Chondrocyte (in vitro differentiated cells): ENCODE data around the gene EXD1. TPM values are rescaled to one million over a fixed set of nuclear protein-coding genes. Genes with fewer than 3 reads are reported as not detected.
"Not testable (repeated sequence)": the region's sequence is repeated elsewhere in the genome, so short reads cannot be mapped to it uniquely, and the experiment has no call there.

ENCODE experiments used
- DNase-seq: peaks from one replicate; pipeline ENCODE4 v3.0.0; 2021; ENCODE audit warnings: mixed read lengths, low spot score
- H3K27ac Mint-ChIP-seq: one replicate; pipeline ENCODE4 v1.8.0; 2021; ENCODE audit warnings: mild to moderate bottlenecking, moderate library complexity, mixed read lengths; ENCODE audit not compliant: unreplicated experiment
- H3K27me3 Mint-ChIP-seq: 2 replicates; pipeline ENCODE4 v1.8.0; 2021; ENCODE audit warnings: low read depth, mixed read lengths
- H3K36me3 Mint-ChIP-seq: 2 replicates; pipeline ENCODE4 v1.8.0; 2021; ENCODE audit warnings: low read depth, mixed read lengths
- H3K4me1 Mint-ChIP-seq: 2 replicates; pipeline ENCODE4 v1.8.0; 2021; ENCODE audit warnings: low read depth, mild to moderate bottlenecking, mixed read lengths
- H3K4me3 Mint-ChIP-seq: one replicate; pipeline ENCODE4 v1.8.0; 2021; ENCODE audit warnings: mild to moderate bottlenecking, moderate library complexity, mixed read lengths; ENCODE audit not compliant: unreplicated experiment
- H3K9me3 Mint-ChIP-seq: 2 replicates; pipeline ENCODE4 v1.8.0; 2021; ENCODE audit warnings: low read depth, mixed read lengths
- CTCF ChIP-seq: fragments of 200-600 bp; sonication (generic); IDR thresholded peaks from 2 replicates; pipeline ENCODE4 v1.5.0; 2021; ENCODE audit warnings: antibody characterized with exemption, mild to moderate bottlenecking, moderate library complexity
- total RNA-seq: library from RNA; stranded (reverse); gene quantifications from 3 replicates; pipeline ENCODE4 v1.2.1, GENCODE V29; 2021

Gene EXD1
- total RNA-seq, 1 donor from 2014 or later, result not detected

GRCh38 chr15:41269887-41270286 is 39.3 kb upstream of the EXD1 start:
- DNase-seq, result no peak
- Mint-ChIP-seq H3K9me3 (no peaks in the 10 kb centered on the region), H3K4me1 (no peaks in the 10 kb centered on the region), H3K27me3 (no peaks in the 10 kb centered on the region), H3K4me3 (no peak overlapping the region), H3K27ac (no peak overlapping the region), H3K36me3 (peaks cover 13% of the 10 kb centered on the region)
- TF ChIP-seq CTCF, result no peak

GRCh38 chr15:41263891-41264351 is 33.4 kb upstream of the EXD1 start:
- H3K36me3 Mint-ChIP-seq, result peaks cover 20% of the 10 kb centered on the region
- H3K27ac Mint-ChIP-seq, result no peak overlapping the region
- no peak for DNase-seq
- peaks cover 4% of the 10 kb centered on the region for H3K4me1 Mint-ChIP-seq
- no peaks in the 10 kb centered on the region for H3K27me3 Mint-ChIP-seq
- H3K9me3 Mint-ChIP-seq, result no peaks in the 10 kb centered on the region
- H3K4me3 Mint-ChIP-seq, result no peak overlapping the region
- no peak for TF ChIP-seq CTCF

- Mint-ChIP-seq H3K4me1 (peaks cover 11% of the 10 kb centered on the region), H3K27ac (no peak overlapping the region), H3K9me3 (no peaks in the 10 kb centered on the region), H3K4me3 (no peak overlapping the region), H3K36me3 (peaks cover 21% of the 10 kb centered on the region), H3K27me3 (no peaks in the 10 kb centered on the region)
- no peak for TF ChIP-seq CTCF
- no peak for DNase-seq
These were observed 32.0 kb upstream of the EXD1 start for GRCh38 chr15:41262571-41262970.

GRCh38 chr15:41260924-41261323 is 30.4 kb upstream of the EXD1 start:
- not testable (repeated sequence) for H3K9me3 Mint-ChIP-seq, H3K27me3 Mint-ChIP-seq, H3K4me3 Mint-ChIP-seq, H3K27ac Mint-ChIP-seq, DNase-seq
- Mint-ChIP-seq H3K36me3 (peaks cover 16% of the 10 kb centered on the region), H3K4me1 (peaks cover 11% of the 10 kb centered on the region)

- Mint-ChIP-seq H3K9me3 (no peaks in the 10 kb centered on the region), H3K4me3 (no peak overlapping the region), H3K36me3 (peaks cover 18% of the 10 kb centered on the region), H3K27me3 (no peaks in the 10 kb centered on the region), H3K4me1 (peaks cover 11% of the 10 kb centered on the region), H3K27ac (no peak overlapping the region)
- no peak for DNase-seq
- no peak for TF ChIP-seq CTCF
These were observed 29.1 kb upstream of the EXD1 start for GRCh38 chr15:41259546-41260189.
